BJ (cell line): ENCODE results near the gene RERE. TPM values are rescaled to one million over a fixed set of nuclear protein-coding genes. Genes with fewer than 3 reads are reported as not detected.

Experiments
- CTCF ChIA-PET: fragments of 350-600 bp; formaldehyde crosslinking; extraction: SDS; loops from one replicate; lab custom pipeline; 2021; ENCODE audit warnings: antibody characterized with exemption, inconsistent platforms; lab: Yijun Ruan, JAX
- POLR2A ChIA-PET: fragments of 300-600 bp; sonication (Branson Sonifier 250); formaldehyde crosslinking; extraction: SDS; loops from one replicate; lab custom pipeline; 2021; ENCODE audit warnings: antibody characterized with exemption; lab: Charles Lee
- DNase-seq: peaks from one replicate; pipeline ENCODE4 v3.0.0-alpha.2; 2011; ENCODE audit warnings: low read depth
- H3K27me3 ChIP-seq: 2 replicates; pipeline ENCODE4 v1.6.0; 2011; ENCODE audit warnings: low read length; ENCODE audit not compliant: control insufficient read depth, insufficient read depth
- H3K36me3 ChIP-seq: 2 replicates; pipeline ENCODE4 v1.5.1; 2011; ENCODE audit warnings: low read length; ENCODE audit not compliant: control insufficient read depth, insufficient read depth
- H3K4me3 ChIP-seq: 2 replicates; pipeline ENCODE4 v1.5.1; 2011; ENCODE audit warnings: low read depth, mild to moderate bottlenecking, control low read depth, low read length
- CTCF ChIP-seq: IDR thresholded peaks from 2 replicates; pipeline ENCODE4 v1.5.1; 2011; ENCODE audit warnings: low read depth, mild to moderate bottlenecking, control low read depth, inconsistent platforms, low read length, moderate library complexity; ENCODE audit not compliant: insufficient read depth
- polyA plus RNA-seq: library from polyadenylated mRNA; depleted of rRNA; stranded (reverse); fragments of >200 nt; gene quantifications from 2 replicates; pipeline ENCODE4 v1.2.3, GENCODE V29; 2011

The RERE gene
- polyA plus RNA-seq, 1 experiment, result 3.8 TPM

GRCh38 chr1:8754247-8754650 is 63.2 kb downstream of the RERE start:
- ChIA-PET POLR2A (no interaction called here), CTCF (no interaction called here)

GRCh38 chr1:8753736-8754135 is 63.7 kb downstream of the RERE start:
- POLR2A ChIA-PET, result no interaction called here
- CTCF ChIA-PET, result no interaction called here
- no peak for DNase-seq
- Histone ChIP-seq H3K36me3 (no peaks in the 10 kb centered on the region), H3K4me3 (no peak overlapping the region), H3K27me3 (no peaks in the 10 kb centered on the region)
- no peak for TF ChIP-seq CTCF

More at GRCh38 chr1:8754247-8754650, 63.2 kb downstream of the RERE start:
- Histone ChIP-seq H3K4me3 (no peak overlapping the region), H3K36me3 (no peaks in the 10 kb centered on the region), H3K27me3 (no peaks in the 10 kb centered on the region)
- no peak for DNase-seq
- no peak for TF ChIP-seq CTCF

- H3K27me3 ChIP-seq, result no peaks in the 10 kb centered on the region
- ChIA-PET CTCF (interaction anchor here (0.6 to 1.0 kb wide), 2 partner anchors 11 to 28 kb away, joined by 4 to 5 read pairs; no protein-coding TSS in a partner anchor), POLR2A (interaction anchor here (0.5 kb wide), 1 partner anchor 22 kb away, joined by 20 read pairs; no protein-coding TSS in a partner anchor)
- no peak for TF ChIP-seq CTCF
- H3K36me3 ChIP-seq, result no peaks in the 10 kb centered on the region
- no peak overlapping the region for H3K4me3 ChIP-seq
- DNase-seq, result no peak
These were observed 64.3 kb downstream of the RERE start for GRCh38 chr1:8752921-8753713.

GRCh38 chr1:8752411-8752810 is 65.0 kb downstream of the RERE start:
- TF ChIP-seq CTCF, result no peak
- CTCF ChIA-PET, result interaction anchor here (0.6 to 1.0 kb wide), 2 partner anchors 10 to 29 kb away, joined by 4 to 5 read pairs; no protein-coding TSS in a partner anchor

GRCh38 chr1:8751984-8752383 is 65.5 kb downstream of the RERE start:
- Histone ChIP-seq H3K4me3 (no peak overlapping the region), H3K36me3 (no peaks in the 10 kb centered on the region), H3K27me3 (no peaks in the 10 kb centered on the region)
- no peak for TF ChIP-seq CTCF
- ChIA-PET POLR2A (no interaction called here), CTCF (interaction anchor here (1.0 kb wide), 1 partner anchor 10 kb away, joined by 5 read pairs; no protein-coding TSS in a partner anchor)
- no peak for DNase-seq

More at GRCh38 chr1:8752411-8752810, 65.0 kb downstream of the RERE start:
- no peaks in the 10 kb centered on the region for H3K27me3 ChIP-seq
- POLR2A ChIA-PET, result interaction anchor here (0.5 kb wide), 1 partner anchor 23 kb away, joined by 20 read pairs; no protein-coding TSS in a partner anchor
- no peak for DNase-seq
- H3K4me3 ChIP-seq, result no peak overlapping the region
- no peaks in the 10 kb centered on the region for H3K36me3 ChIP-seq
